Tibial nerve (tissue), 4 donors: ENCODE measurements around the gene HIRIP3. TPM values are rescaled to one million over a fixed set of nuclear protein-coding genes. Genes with fewer than 3 reads are reported as not detected.

Source experiments
- DNase-seq, 2 donors: peaks; one replicate each; pipeline ENCODE4 v3.0.0-alpha.2; 2019; ENCODE audit warnings: low spot score in 2 of 2
- H3K27ac ChIP-seq, 4 donors: fragments of 200-600 bp; sonication (generic) in 3 of 4; one replicate each; pipeline ENCODE4 v1.5.1; 2017 to 2019; ENCODE audit warnings: mild to moderate bottlenecking in 1 of 4
- H3K27me3 ChIP-seq, 2 donors: fragments of 200-600 bp; sonication (generic) in 1 of 2; one replicate each; pipeline versions ENCODE4 v1.5.1 to v1.6.0; 2017 to 2019
- H3K36me3 ChIP-seq, 3 donors: fragments of 200-600 bp; sonication (generic); one replicate each; pipeline ENCODE4 v1.5.1; 2018 to 2019
- H3K4me1 ChIP-seq, 4 donors: fragments of 200-600 bp; sonication (generic) in 3 of 4; one replicate each; pipeline ENCODE4 v1.5.1; 2017 to 2019
- H3K4me3 ChIP-seq, 4 donors: fragments of 200-600 bp; sonication (generic) in 3 of 4; one replicate each; pipeline ENCODE4 v1.5.1; 2017 to 2019; ENCODE audit warnings: mild to moderate bottlenecking in 1 of 4, moderate library complexity in 1 of 4
- H3K9me3 ChIP-seq, 4 donors: fragments of 200-600 bp; sonication (generic) in 3 of 4; one replicate each; pipeline ENCODE4 v1.5.1; 2017 to 2019
- CTCF ChIP-seq, 5 experiments: fragments of 200-600 bp in 3 of 5; fragments of 450-650 bp in 2 of 5; sonication (generic) in 3 of 5; IDR thresholded peaks; one replicate each; pipeline ENCODE4 v1.5.1; 2016 to 2019; ENCODE audit warnings: antibody characterized with exemption in 5 of 5, mild to moderate bottlenecking in 3 of 5, moderate library complexity in 2 of 5
- EP300 ChIP-seq, 2 donors: sonication (generic); formaldehyde crosslinking; IDR thresholded peaks; one replicate each; pipeline ENCODE4 v1.6.1; 2017; ENCODE audit warnings: antibody characterized with exemption in 2 of 2, mild to moderate bottlenecking in 1 of 2
- POLR2A ChIP-seq, 2 donors: fragments of 450-650 bp; IDR thresholded peaks; one replicate each; pipeline ENCODE4 v1.6.1; 2017; ENCODE audit warnings: antibody characterized with exemption in 2 of 2, mild to moderate bottlenecking in 2 of 2, moderate library complexity in 2 of 2
- WGBS, 2 donors: methylation state at CpG; one replicate each; pipeline ENCODE4 v1.1.5; 2018; 5-methylcytosine and 5-hydroxymethylcytosine counted together
- total RNA-seq, 4 donors: library from RNA; depleted of rRNA; stranded (reverse); fragments of >200 nt; gene quantifications; one replicate each; pipeline ENCODE4 v1.1.0, GENCODE V29; 2016

The HIRIP3 gene
- total RNA-seq, 4 donors from 2014 or later: 12.6 to 26.7 (median 22.6) TPM

GRCh38 chr16:29995911-29996765, 721 bp upstream of the HIRIP3 start, which contains the start of gene INO80E:
INO80E (plus strand) TSS chr16:29996241; CDS start chr16:29996311, 70 bp downstream.
- Histone ChIP-seq H3K27me3 (no peaks in the 10 kb centered on the region), H3K27ac (peak within 1 kb of the TSS; percentile 94 to 100 (median 96)), H3K4me3 (peak within 1 kb of the TSS; percentile 78 to 97 (median 82)), H3K36me3 (peaks cover 6 to 64% (median 6%) of the 10 kb centered on the region in 3 donors), H3K9me3 (no peaks in the 10 kb centered on the region), H3K4me1 (peaks cover 0 to 30% (median 13%) of the 10 kb centered on the region in 4 donors)
- peak; percentile 22 to 61 for TF ChIP-seq POLR2A (IDR thresholded peaks at IDR 0.05)
- TF ChIP-seq CTCF (IDR thresholded peaks at IDR 0.05): peak in 1 of 5 experiments; percentile 46
- TF ChIP-seq EP300 (IDR thresholded peaks at IDR 0.05): peak in 1 of 2 donors; percentile 92
- 0% methylated on average over 56 to 65 of the region's 65 CpGs for WGBS, 2 donors
- DNase-seq: peak; percentile 94 to 96

- Histone ChIP-seq H3K27me3 (no peaks in the 10 kb centered on the region), H3K9me3 (no peaks in the 10 kb centered on the region), H3K4me3 (peak overlapping the region; percentile 78 to 97 (median 82)), H3K36me3 (peaks cover 6 to 65% (median 14%) of the 10 kb centered on the region in 3 donors), H3K4me1 (peaks cover 0 to 30% (median 13%) of the 10 kb centered on the region in 4 donors), H3K27ac (peak overlapping the region; percentile 94 to 100 (median 96))
- 7 to 9% methylated on average over 16 to 24 of the region's 24 CpGs for WGBS, 2 donors
- TF ChIP-seq CTCF (IDR thresholded peaks at IDR 0.05) (no peak), POLR2A (IDR thresholded peaks at IDR 0.05) (no peak), EP300 (IDR thresholded peaks at IDR 0.05) (no peak)
- DNase-seq: peak in 1 of 2 donors; percentile 39
These were observed 655 bp downstream of the HIRIP3 start for GRCh38 chr16:29994600-29995323.

- no peaks in the 10 kb centered on the region for H3K9me3 ChIP-seq
- peak overlapping the region in 1 of 4 donors; percentile 79 for H3K4me3 ChIP-seq
- H3K27me3 ChIP-seq: no peaks in the 10 kb centered on the region
- H3K36me3 ChIP-seq: peaks cover 9 to 65% (median 14%) of the 10 kb centered on the region in 3 donors
- TF ChIP-seq CTCF (IDR thresholded peaks at IDR 0.05) (no peak), EP300 (IDR thresholded peaks at IDR 0.05) (no peak), POLR2A (IDR thresholded peaks at IDR 0.05) (no peak)
- H3K27ac ChIP-seq: peak overlapping the region in 2 of 4 donors; percentile 8 to 100
- H3K4me1 ChIP-seq: peaks cover 0 to 30% (median 13%) of the 10 kb centered on the region in 4 donors
- DNase-seq: no peak
- 82 to 83% methylated on average over 9 of the region's 9 CpGs for WGBS, 2 donors
These were observed 1.4 kb downstream of the HIRIP3 start for GRCh38 chr16:29993903-29994599.

GRCh38 chr16:29993191-29993902, 2.1 kb downstream of the HIRIP3 start:
- no peaks in the 10 kb centered on the region for H3K27me3 ChIP-seq
- no peaks in the 10 kb centered on the region for H3K9me3 ChIP-seq
- H3K4me3 ChIP-seq: no peak overlapping the region
- no peak overlapping the region for H3K27ac ChIP-seq
- peaks cover 0 to 30% (median 13%) of the 10 kb centered on the region in 4 donors for H3K4me1 ChIP-seq
- TF ChIP-seq EP300 (IDR thresholded peaks at IDR 0.05) (no peak), CTCF (IDR thresholded peaks at IDR 0.05) (no peak), POLR2A (IDR thresholded peaks at IDR 0.05) (no peak)
- peaks cover 8 to 68% (median 14%) of the 10 kb centered on the region in 3 donors for H3K36me3 ChIP-seq
- 87 to 88% methylated on average over 20 to 23 of the region's 25 CpGs for WGBS, 2 donors
- DNase-seq: no peak
